ENCODE data around the gene RAPGEF4.

Gene RAPGEF4

DNA sequence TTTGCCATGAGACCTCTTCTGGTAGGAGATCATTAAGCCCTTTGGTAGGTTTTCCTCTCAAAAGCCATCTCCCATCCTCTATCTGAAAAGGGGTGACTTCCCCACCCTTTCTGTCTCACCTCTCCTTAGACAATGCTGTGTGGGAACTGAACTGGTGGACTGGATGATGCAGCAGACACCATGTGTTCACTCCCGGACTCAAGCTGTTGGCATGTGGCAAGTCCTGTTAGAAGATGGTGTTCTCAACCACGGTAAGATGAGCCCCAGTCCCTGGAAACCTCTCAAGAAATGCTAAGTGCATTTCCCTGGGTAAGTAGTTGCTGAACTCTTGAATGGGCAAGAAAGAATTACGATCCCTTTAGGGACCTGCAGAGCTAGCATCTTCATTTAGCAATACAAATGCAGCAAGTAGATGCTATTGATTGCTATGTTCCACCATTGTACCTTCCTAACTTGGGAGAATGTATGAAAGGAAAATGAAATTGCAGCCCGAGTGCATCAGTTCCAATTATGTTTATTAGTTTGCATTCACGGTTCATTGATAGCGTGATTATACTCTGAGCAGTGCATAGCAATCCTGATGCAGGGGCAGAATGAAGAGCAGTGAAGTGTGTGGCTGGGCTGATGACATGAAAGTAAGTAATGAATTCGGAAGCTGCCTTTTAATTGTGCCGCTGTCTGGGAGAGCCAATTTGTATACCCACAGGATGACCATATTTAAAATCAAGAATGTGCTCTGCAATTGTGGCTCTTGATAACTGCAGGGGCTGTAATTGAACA, 230.0 kb downstream of the RAPGEF4 start:
- Histone ChIP-seq H3K4me2 (no peak overlapping the region), H3K36me3 (ENCODE audit: insufficient read depth) (no peaks in the 10 kb centered on the region), H3K27ac (no peak overlapping the region), H3K27me3 (ENCODE audit: insufficient read depth, low read depth) (no peaks in the 10 kb centered on the region), H3K4me1 (ENCODE audit: low read depth, poor library complexity, severe bottlenecking) (no peaks in the 10 kb centered on the region), H3K79me2 (ENCODE audit: insufficient read depth, low read depth) (no peaks in the 10 kb centered on the region), H2AFZ (ENCODE audit: low read depth) (no peak overlapping the region), H4K20me1 (ENCODE audit: insufficient read depth) (no peaks in the 10 kb centered on the region), H3K9ac (no peak overlapping the region), H3K4me3 (IDR thresholded peaks at IDR 0.05; ENCODE audit: insufficient read depth, low read depth, low read length) (no peak overlapping the region)
- no peak for TF ChIP-seq CTCF (conservative IDR thresholded peaks at IDR 0.05; ENCODE audit: low read depth, low read length)

- H4K20me1 ChIP-seq (ENCODE audit: insufficient read depth), result no peaks in the 10 kb centered on the region
- H2AFZ ChIP-seq (ENCODE audit: low read depth), result no peak overlapping the region
- no peaks in the 10 kb centered on the region for H3K27me3 ChIP-seq (ENCODE audit: insufficient read depth, low read depth)
- no peak overlapping the region for H3K27ac ChIP-seq
- H3K79me2 ChIP-seq (ENCODE audit: insufficient read depth, low read depth), result no peaks in the 10 kb centered on the region
- no peaks in the 10 kb centered on the region for H3K36me3 ChIP-seq (ENCODE audit: insufficient read depth)
- H3K4me3 ChIP-seq (IDR thresholded peaks at IDR 0.05; ENCODE audit: insufficient read depth, low read depth, low read length), result no peak overlapping the region
- no peak for TF ChIP-seq CTCF (conservative IDR thresholded peaks at IDR 0.05; ENCODE audit: low read depth, low read length)
- no peak overlapping the region for H3K4me2 ChIP-seq
- no peaks in the 10 kb centered on the region for H3K4me1 ChIP-seq (ENCODE audit: low read depth, poor library complexity, severe bottlenecking)
- no peak overlapping the region for H3K9ac ChIP-seq
These were observed 231.7 kb downstream of the RAPGEF4 start for GRCh38 chr2:172967036-172967982.

- H3K27me3 ChIP-seq (ENCODE audit: insufficient read depth, low read depth), result no peaks in the 10 kb centered on the region
- H3K9ac ChIP-seq, result no peak overlapping the region
- H4K20me1 ChIP-seq (ENCODE audit: insufficient read depth), result no peaks in the 10 kb centered on the region
- no peak overlapping the region for H2AFZ ChIP-seq (ENCODE audit: low read depth)
- no peak for TF ChIP-seq CTCF (conservative IDR thresholded peaks at IDR 0.05; ENCODE audit: low read depth, low read length)
- H3K27ac ChIP-seq, result no peak overlapping the region
- H3K4me2 ChIP-seq, result no peak overlapping the region
- no peaks in the 10 kb centered on the region for H3K36me3 ChIP-seq (ENCODE audit: insufficient read depth)
- H3K4me3 ChIP-seq (IDR thresholded peaks at IDR 0.05; ENCODE audit: insufficient read depth, low read depth, low read length), result no peak overlapping the region
- no peaks in the 10 kb centered on the region for H3K79me2 ChIP-seq (ENCODE audit: insufficient read depth, low read depth)
- no peaks in the 10 kb centered on the region for H3K4me1 ChIP-seq (ENCODE audit: low read depth, poor library complexity, severe bottlenecking)
These were observed 232.4 kb downstream of the RAPGEF4 start for GRCh38 chr2:172968061-172968469.

- H2AFZ ChIP-seq (ENCODE audit: low read depth), result no peak overlapping the region
- H3K36me3 ChIP-seq (ENCODE audit: insufficient read depth), result no peaks in the 10 kb centered on the region
- no peaks in the 10 kb centered on the region for H3K27me3 ChIP-seq (ENCODE audit: insufficient read depth, low read depth)
- no peak overlapping the region for H3K4me2 ChIP-seq
- no peak overlapping the region for H3K4me3 ChIP-seq (IDR thresholded peaks at IDR 0.05; ENCODE audit: insufficient read depth, low read depth, low read length)
- no peaks in the 10 kb centered on the region for H3K79me2 ChIP-seq (ENCODE audit: insufficient read depth, low read depth)
- H4K20me1 ChIP-seq (ENCODE audit: insufficient read depth), result no peaks in the 10 kb centered on the region
- H3K9ac ChIP-seq, result no peak overlapping the region
- no peak for TF ChIP-seq CTCF (conservative IDR thresholded peaks at IDR 0.05; ENCODE audit: low read depth, low read length)
- no peaks in the 10 kb centered on the region for H3K4me1 ChIP-seq (ENCODE audit: low read depth, poor library complexity, severe bottlenecking)
- H3K27ac ChIP-seq, result no peak overlapping the region
These were observed 233.5 kb downstream of the RAPGEF4 start for GRCh38 chr2:172969166-172969565.

All from KMS-11 (cell line).